ENCODE data around the gene NREP. TPM values are rescaled to one million over a fixed set of nuclear protein-coding genes. Genes with fewer than 3 reads are reported as not detected.

Gene NREP
- total RNA-seq, 1 experiment from 2014 or later = 160 TPM

- H3K36me3 Mint-ChIP-seq = no peaks in the 10 kb centered on the region
- ChIA-PET POLR2A (interaction anchor here (1.3 kb wide), 1 partner anchor 18 kb away, joined by 6 read pairs; the partner anchor contains the start of gene NREP), CTCF (interaction anchor here (0.8 kb wide), 1 partner anchor 224 kb away, joined by 3 read pairs; no protein-coding TSS in a partner anchor)
- H3K27me3 Mint-ChIP-seq (ENCODE audit: low read depth) = no peaks in the 10 kb centered on the region
- H3K27ac Mint-ChIP-seq = no peak overlapping the region
- ATAC-seq (no peak), DNase-seq (ENCODE audit: low spot score) (no peak)
- no peak overlapping the region for H3K4me3 Mint-ChIP-seq
- TF ChIP-seq, protein P1, sequence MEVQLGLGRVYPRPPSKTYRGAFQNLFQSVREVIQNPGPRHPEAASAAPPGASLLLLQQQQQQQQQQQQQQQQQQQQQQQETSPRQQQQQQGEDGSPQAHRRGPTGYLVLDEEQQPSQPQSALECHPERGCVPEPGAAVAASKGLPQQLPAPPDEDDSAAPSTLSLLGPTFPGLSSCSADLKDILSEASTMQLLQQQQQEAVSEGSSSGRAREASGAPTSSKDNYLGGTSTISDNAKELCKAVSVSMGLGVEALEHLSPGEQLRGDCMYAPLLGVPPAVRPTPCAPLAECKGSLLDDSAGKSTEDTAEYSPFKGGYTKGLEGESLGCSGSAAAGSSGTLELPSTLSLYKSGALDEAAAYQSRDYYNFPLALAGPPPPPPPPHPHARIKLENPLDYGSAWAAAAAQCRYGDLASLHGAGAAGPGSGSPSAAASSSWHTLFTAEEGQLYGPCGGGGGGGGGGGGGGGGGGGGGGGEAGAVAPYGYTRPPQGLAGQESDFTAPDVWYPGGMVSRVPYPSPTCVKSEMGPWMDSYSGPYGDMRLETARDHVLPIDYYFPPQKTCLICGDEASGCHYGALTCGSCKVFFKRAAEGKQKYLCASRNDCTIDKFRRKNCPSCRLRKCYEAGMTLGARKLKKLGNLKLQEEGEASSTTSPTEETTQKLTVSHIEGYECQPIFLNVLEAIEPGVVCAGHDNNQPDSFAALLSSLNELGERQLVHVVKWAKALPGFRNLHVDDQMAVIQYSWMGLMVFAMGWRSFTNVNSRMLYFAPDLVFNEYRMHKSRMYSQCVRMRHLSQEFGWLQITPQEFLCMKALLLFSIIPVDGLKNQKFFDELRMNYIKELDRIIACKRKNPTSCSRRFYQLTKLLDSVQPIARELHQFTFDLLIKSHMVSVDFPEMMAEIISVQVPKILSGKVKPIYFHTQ (CRISPR knock-in tag; IDR thresholded peaks at IDR 0.05) = no peak
- TF ChIP-seq NR2C2 (CRISPR knock-in tag; IDR thresholded peaks at IDR 0.05) (no peak), IRF1 (CRISPR knock-in tag; IDR thresholded peaks at IDR 0.05) (no peak), ATF1 (CRISPR knock-in tag; IDR thresholded peaks at IDR 0.05) (no peak), JAZF1 (CRISPR knock-in tag; IDR thresholded peaks at IDR 0.05) (no peak), NR3C1 (CRISPR knock-in tag; conservative IDR thresholded peaks at IDR 0.05; ENCODE audit: low read depth) (no peak), ZNF232 (CRISPR knock-in tag; IDR thresholded peaks at IDR 0.05) (no peak), ATF6 (CRISPR knock-in tag; IDR thresholded peaks at IDR 0.05) (no peak), TP53 (CRISPR knock-in tag; IDR thresholded peaks at IDR 0.05) (no peak)
- TF ChIP-seq, protein P2, sequence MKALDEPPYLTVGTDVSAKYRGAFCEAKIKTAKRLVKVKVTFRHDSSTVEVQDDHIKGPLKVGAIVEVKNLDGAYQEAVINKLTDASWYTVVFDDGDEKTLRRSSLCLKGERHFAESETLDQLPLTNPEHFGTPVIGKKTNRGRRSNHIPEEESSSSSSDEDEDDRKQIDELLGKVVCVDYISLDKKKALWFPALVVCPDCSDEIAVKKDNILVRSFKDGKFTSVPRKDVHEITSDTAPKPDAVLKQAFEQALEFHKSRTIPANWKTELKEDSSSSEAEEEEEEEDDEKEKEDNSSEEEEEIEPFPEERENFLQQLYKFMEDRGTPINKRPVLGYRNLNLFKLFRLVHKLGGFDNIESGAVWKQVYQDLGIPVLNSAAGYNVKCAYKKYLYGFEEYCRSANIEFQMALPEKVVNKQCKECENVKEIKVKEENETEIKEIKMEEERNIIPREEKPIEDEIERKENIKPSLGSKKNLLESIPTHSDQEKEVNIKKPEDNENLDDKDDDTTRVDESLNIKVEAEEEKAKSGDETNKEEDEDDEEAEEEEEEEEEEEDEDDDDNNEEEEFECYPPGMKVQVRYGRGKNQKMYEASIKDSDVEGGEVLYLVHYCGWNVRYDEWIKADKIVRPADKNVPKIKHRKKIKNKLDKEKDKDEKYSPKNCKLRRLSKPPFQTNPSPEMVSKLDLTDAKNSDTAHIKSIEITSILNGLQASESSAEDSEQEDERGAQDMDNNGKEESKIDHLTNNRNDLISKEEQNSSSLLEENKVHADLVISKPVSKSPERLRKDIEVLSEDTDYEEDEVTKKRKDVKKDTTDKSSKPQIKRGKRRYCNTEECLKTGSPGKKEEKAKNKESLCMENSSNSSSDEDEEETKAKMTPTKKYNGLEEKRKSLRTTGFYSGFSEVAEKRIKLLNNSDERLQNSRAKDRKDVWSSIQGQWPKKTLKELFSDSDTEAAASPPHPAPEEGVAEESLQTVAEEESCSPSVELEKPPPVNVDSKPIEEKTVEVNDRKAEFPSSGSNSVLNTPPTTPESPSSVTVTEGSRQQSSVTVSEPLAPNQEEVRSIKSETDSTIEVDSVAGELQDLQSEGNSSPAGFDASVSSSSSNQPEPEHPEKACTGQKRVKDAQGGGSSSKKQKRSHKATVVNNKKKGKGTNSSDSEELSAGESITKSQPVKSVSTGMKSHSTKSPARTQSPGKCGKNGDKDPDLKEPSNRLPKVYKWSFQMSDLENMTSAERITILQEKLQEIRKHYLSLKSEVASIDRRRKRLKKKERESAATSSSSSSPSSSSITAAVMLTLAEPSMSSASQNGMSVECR (CRISPR knock-in tag; IDR thresholded peaks at IDR 0.05; ENCODE audit: borderline replicate concordance) = no peak
- no peaks in the 10 kb centered on the region for H3K9me3 Mint-ChIP-seq
- H3K4me1 Mint-ChIP-seq = peaks cover 23% of the 10 kb centered on the region
Measured at GRCh38 chr5:111775224-111775623, 18.2 kb upstream of the NREP start.

- Mint-ChIP-seq H3K9me3 (no peaks in the 10 kb centered on the region), H3K36me3 (no peaks in the 10 kb centered on the region), H3K27ac (no peak overlapping the region), H3K4me3 (no peak overlapping the region), H3K27me3 (ENCODE audit: low read depth) (no peaks in the 10 kb centered on the region), H3K4me1 (peaks cover 17% of the 10 kb centered on the region)
- ChIA-PET POLR2A (interaction anchor here (1.3 kb wide), 1 partner anchor 17 kb away, joined by 6 read pairs; the partner anchor contains the start of gene NREP), CTCF (interaction anchor here (0.8 to 0.9 kb wide), 2 partner anchors 10 to 224 kb away, joined by 3 read pairs; no protein-coding TSS in a partner anchor)
- DNase-seq (ENCODE audit: low spot score) = peak; percentile 16
- ATAC-seq = peak; percentile 84
- TF ChIP-seq ZNF138 (CRISPR knock-in tag; conservative IDR thresholded peaks at IDR 0.05) (no peak), ELF4 (CRISPR knock-in tag; IDR thresholded peaks at IDR 0.05; ENCODE audit: low read depth) (no peak), NFE2L1 (CRISPR knock-in tag; IDR thresholded peaks at IDR 0.05) (no peak), AFF4 (CRISPR knock-in tag; IDR thresholded peaks at IDR 0.05; ENCODE audit: borderline replicate concordance) (no peak), ZNF416 (CRISPR knock-in tag; IDR thresholded peaks at IDR 0.05) (no peak), ATF6 (CRISPR knock-in tag; IDR thresholded peaks at IDR 0.05) (no peak), CREB1 (CRISPR knock-in tag; IDR thresholded peaks at IDR 0.05) (no peak), SOX15 (CRISPR knock-in tag; IDR thresholded peaks at IDR 0.05) (no peak)
- TF ChIP-seq, protein P3, sequence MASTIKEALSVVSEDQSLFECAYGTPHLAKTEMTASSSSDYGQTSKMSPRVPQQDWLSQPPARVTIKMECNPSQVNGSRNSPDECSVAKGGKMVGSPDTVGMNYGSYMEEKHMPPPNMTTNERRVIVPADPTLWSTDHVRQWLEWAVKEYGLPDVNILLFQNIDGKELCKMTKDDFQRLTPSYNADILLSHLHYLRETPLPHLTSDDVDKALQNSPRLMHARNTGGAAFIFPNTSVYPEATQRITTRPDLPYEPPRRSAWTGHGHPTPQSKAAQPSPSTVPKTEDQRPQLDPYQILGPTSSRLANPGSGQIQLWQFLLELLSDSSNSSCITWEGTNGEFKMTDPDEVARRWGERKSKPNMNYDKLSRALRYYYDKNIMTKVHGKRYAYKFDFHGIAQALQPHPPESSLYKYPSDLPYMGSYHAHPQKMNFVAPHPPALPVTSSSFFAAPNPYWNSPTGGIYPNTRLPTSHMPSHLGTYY (CRISPR knock-in tag; IDR thresholded peaks at IDR 0.05) = no peak
Measured at GRCh38 chr5:111774525-111774924, 17.5 kb upstream of the NREP start.

All from WTC11 (cell line).